Endothelial cell of umbilical vein (primary cell): ENCODE results near the gene GDPGP1. TPM values are rescaled to one million over a fixed set of nuclear protein-coding genes. Genes with fewer than 3 reads are reported as not detected.

Experiments
- BruUV-seq: library from RNA; stranded (reverse); fragments of 400-500 nt; replicated peaks from 2 replicates; lab custom pipeline; 2021; lab: Mats Ljungman, UMichigan
- CTCF ChIA-PET: fragments of 300-600, 350-600 bp; sonication (Branson Sonifier 250); formaldehyde crosslinking; loops from one replicate; lab custom pipeline; 2021; ENCODE audit warnings: antibody characterized with exemption, inconsistent platforms; lab: Charles Lee
- POLR2A ChIA-PET: fragments of 300-600, 350-600 bp; sonication (Branson Sonifier 250); formaldehyde crosslinking; loops from one replicate; lab custom pipeline; 2021; ENCODE audit warnings: antibody characterized with exemption, inconsistent platforms; lab: Charles Lee
- DNase-seq: peaks from one replicate; pipeline ENCODE4 v3.0.0-alpha.2; 2011; ENCODE audit warnings: low read depth, low spot score
- FAIRE-seq: peaks from 2 replicates; lab custom pipeline; 2011; peaks lifted over from hg19 to GRCh38; lab: Jason Lieb, UNC
- H2AFZ ChIP-seq: 2 replicates; pipeline ENCODE4 v1.6.0; 2012; ENCODE audit warnings: low read depth, low read length, control low read depth, inconsistent platforms
- H3K27ac ChIP-seq: 2 replicates; pipeline ENCODE4 v1.5.1; 2011; ENCODE audit warnings: low read depth, mild to moderate bottlenecking, control low read depth, low read length, moderate library complexity; ENCODE audit not compliant: insufficient read depth
- H3K27me3 ChIP-seq, 2 experiments: 2 replicates each; pipeline versions ENCODE4 v1.6.0 to v1.6.1; 2011; ENCODE audit warnings: low read length in 2 of 2, mixed read lengths in 1 of 2; ENCODE audit not compliant: control insufficient read depth in 2 of 2, insufficient read depth in 2 of 2
- H3K36me3 ChIP-seq, 2 experiments: 2 replicates in 1 of 2; 3 replicates in 1 of 2; pipeline ENCODE4 v1.5.1; 2011; ENCODE audit warnings: low read length in 2 of 2, mild to moderate bottlenecking in 1 of 2, moderate library complexity in 1 of 2; ENCODE audit not compliant: control insufficient read depth in 2 of 2, insufficient read depth in 2 of 2; ENCODE audit errors: extremely low read depth in 1 of 2
- H3K4me1 ChIP-seq: 3 replicates; pipeline ENCODE4 v1.5.1; 2011; ENCODE audit warnings: mild to moderate bottlenecking, low read length; ENCODE audit not compliant: control insufficient read depth, insufficient read depth; ENCODE audit errors: extremely low read depth
- H3K4me2 ChIP-seq: 2 replicates; pipeline ENCODE4 v1.6.1; 2011; ENCODE audit warnings: low read length, control low read depth, mixed read lengths; ENCODE audit not compliant: insufficient read depth
- H3K4me3 ChIP-seq, 3 experiments: fragments of 200-600 bp in 1 of 3; sonication (generic), shearing (Covaris generic) in 1 of 3; replicated peaks in 1 of 3; 2 replicates each; pipeline ENCODE4 v1.5.1; 2011 to 2016; ENCODE audit warnings: control low read depth in 3 of 3, low read length in 3 of 3, mild to moderate bottlenecking in 2 of 3, inconsistent platforms in 1 of 3, low read depth in 1 of 3, moderate library complexity in 1 of 3; ENCODE audit not compliant: insufficient read depth in 1 of 3
- H3K79me2 ChIP-seq: 2 replicates; pipeline ENCODE4 v1.6.0; 2012; ENCODE audit warnings: low read length, inconsistent platforms; ENCODE audit not compliant: control insufficient read depth, insufficient read depth
- H3K9ac ChIP-seq: replicated peaks from 2 replicates; pipeline ENCODE3; 2011; ENCODE audit warnings: low read length, control low read depth; ENCODE audit not compliant: insufficient read depth; ENCODE audit errors: extremely low read depth
- H3K9me1 ChIP-seq: replicated peaks from 3 replicates; pipeline ENCODE4 v1.6.0; 2011; ENCODE audit warnings: mild to moderate bottlenecking, low read length; ENCODE audit not compliant: control insufficient read depth, insufficient read depth; ENCODE audit errors: extremely low read depth
- H3K9me3 ChIP-seq: replicated peaks from 2 replicates; pipeline ENCODE4 v1.5.1; 2012; ENCODE audit warnings: low read length, inconsistent platforms; ENCODE audit not compliant: control insufficient read depth, insufficient read depth
- H4K20me1 ChIP-seq: replicated peaks from 2 replicates; pipeline ENCODE3; 2011; ENCODE audit warnings: mild to moderate bottlenecking, low read length; ENCODE audit not compliant: control insufficient read depth, insufficient read depth; ENCODE audit errors: extremely low read depth
- EZH2 ChIP-seq: IDR thresholded peaks from 2 replicates; pipeline ENCODE4 v1.6.1; 2012; ENCODE audit warnings: borderline replicate concordance, low read depth, mild to moderate bottlenecking, moderate library complexity, low read length, inconsistent platforms; ENCODE audit not compliant: severe bottlenecking
- FOS ChIP-seq: IDR thresholded peaks from 2 replicates; pipeline ENCODE4 v1.6.1; 2011; ENCODE audit warnings: mild to moderate bottlenecking, low read length, moderate library complexity, borderline replicate concordance; ENCODE audit not compliant: insufficient read depth
- GATA2 ChIP-seq: IDR thresholded peaks from 2 replicates; pipeline ENCODE4 v1.7.0; 2011; ENCODE audit warnings: low read depth, mild to moderate bottlenecking, moderate library complexity, mixed read lengths, low read length; ENCODE audit not compliant: insufficient read length, insufficient read depth
- JUN ChIP-seq: IDR thresholded peaks from 2 replicates; pipeline ENCODE4 v1.6.1; 2011; ENCODE audit warnings: borderline replicate concordance, low read depth; ENCODE audit not compliant: insufficient read length, insufficient read depth
- MYC ChIP-seq: IDR thresholded peaks from one replicate; pipeline ENCODE4 v1.6.1; 2011; ENCODE audit warnings: mild to moderate bottlenecking, low read depth, low read length
- POLR2A ChIP-seq: IDR thresholded peaks from 2 replicates; pipeline ENCODE4 v1.6.1; 2012; ENCODE audit warnings: low read depth, mild to moderate bottlenecking, control low read depth, low read length
- POLR2AphosphoS5 ChIP-seq: IDR thresholded peaks from 2 replicates; pipeline ENCODE4 v1.6.1; 2012; ENCODE audit warnings: low read depth, mild to moderate bottlenecking, control low read depth, low read length, moderate library complexity; ENCODE audit not compliant: insufficient read depth
- dilution Hi-C: fragments of 300-500 bp; cut with MboI; formaldehyde crosslinking; loops from one replicate; pipeline ENCODE4 v1.15.0; 2019; ENCODE audit warnings: low sequenced_read_pairs; ENCODE audit not compliant: extremely low pct_ligation_motif_present
- intact Hi-C: fragments of 100-400 bp; cut with micrococcal nuclease; formaldehyde crosslinking; loops from one replicate; pipeline ENCODE4 v1.10.0; 2022
- polyA plus RNA-seq, 4 experiments: library from polyadenylated mRNA; depleted of rRNA in 3 of 4; stranded (reverse) in 3 of 4; unstranded in 1 of 4; fragments of >200 nt; gene quantifications; 2 replicates each; pipeline versions ENCODE4 v1.2.1 to v1.2.3, GENCODE V29; 2011 to 2012; ENCODE audit warnings: missing spikeins in 1 of 4
- total RNA-seq: library from RNA; stranded (reverse); gene quantifications from 2 replicates; pipeline ENCODE4 v1.2.3, GENCODE V29; 2021
- TF ChIP-seq, protein P1 (sequence below), 2 donors: IDR thresholded peaks; 1 replicate in 1 of 2; 2 replicates in 1 of 2; pipeline ENCODE4 v1.5.1; 2011; ENCODE audit warnings: low read length in 2 of 2, mild to moderate bottlenecking in 2 of 2, moderate library complexity in 2 of 2, control low read depth in 1 of 2, inconsistent platforms in 1 of 2, low read depth in 1 of 2; ENCODE audit not compliant: insufficient read depth in 1 of 2; ENCODE audit errors: extremely low read depth in 1 of 2
- TF ChIP-seq, protein P2 (sequence below): IDR thresholded peaks from 2 replicates; pipeline ENCODE4 v1.6.1; 2011; ENCODE audit not compliant: insufficient read depth, insufficient read length

Gene GDPGP1
- total and polyA plus RNA-seq, 2 donors (not counting 3 experiments of a cell fraction or from before 2014, with no cell fraction given): 4.8 to 7.2 TPM

DNA sequence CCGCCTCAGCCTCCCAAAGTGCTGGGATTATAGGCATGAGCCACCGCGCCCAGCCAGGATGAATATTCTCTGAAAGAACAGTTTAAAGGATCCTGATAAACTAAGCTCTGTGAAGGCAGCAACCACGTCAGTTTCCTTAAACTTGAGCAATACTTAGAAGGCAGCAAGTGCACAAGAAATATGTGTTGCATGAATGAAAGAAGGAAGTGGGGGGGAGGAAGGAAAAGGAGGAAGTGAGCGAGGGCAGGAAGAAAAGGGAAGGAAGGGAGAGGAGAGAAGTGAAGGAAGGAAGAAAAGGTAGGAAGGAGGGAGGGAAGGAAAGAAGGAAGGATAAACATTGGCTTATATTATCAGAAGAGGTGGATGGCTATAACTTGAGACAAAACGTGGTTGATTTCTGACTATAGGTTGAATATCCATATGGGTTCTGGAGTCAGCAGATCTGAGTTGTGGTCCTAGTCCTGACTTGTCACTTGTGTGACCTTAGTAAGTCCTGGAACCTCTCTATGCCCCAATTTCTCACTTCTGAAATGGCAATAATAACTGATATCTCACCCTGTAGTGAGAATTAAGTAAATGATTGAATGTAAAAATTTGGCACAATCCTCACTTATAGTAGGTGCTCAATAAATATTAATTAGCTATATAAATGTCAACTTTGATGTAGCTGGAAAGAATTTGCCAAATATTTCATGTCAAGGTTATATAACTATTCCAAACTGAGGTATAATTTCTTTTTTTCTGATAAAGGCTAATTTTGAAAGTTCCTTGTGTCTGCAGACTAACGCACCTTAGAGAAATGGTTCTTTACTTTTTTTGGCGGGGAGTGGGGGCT is 44.9 kb upstream of the GDPGP1 start:
- dilution Hi-C loops: no loop called here
- H3K36me3 ChIP-seq: no peaks in the 10 kb centered on the region
- intact Hi-C loops: no loop called here
- DNase-seq (no peak), FAIRE-seq (no peak)
- BruUV-seq: no TSS peak
- H3K4me1 ChIP-seq: peaks cover 4% of the 10 kb centered on the region
- H3K27ac ChIP-seq: no peak overlapping the region
- no peak overlapping the region for H2AFZ ChIP-seq
- no peaks in the 10 kb centered on the region for H3K79me2 ChIP-seq
- POLR2A ChIA-PET: no interaction called here
- TF ChIP-seq, protein P1, sequence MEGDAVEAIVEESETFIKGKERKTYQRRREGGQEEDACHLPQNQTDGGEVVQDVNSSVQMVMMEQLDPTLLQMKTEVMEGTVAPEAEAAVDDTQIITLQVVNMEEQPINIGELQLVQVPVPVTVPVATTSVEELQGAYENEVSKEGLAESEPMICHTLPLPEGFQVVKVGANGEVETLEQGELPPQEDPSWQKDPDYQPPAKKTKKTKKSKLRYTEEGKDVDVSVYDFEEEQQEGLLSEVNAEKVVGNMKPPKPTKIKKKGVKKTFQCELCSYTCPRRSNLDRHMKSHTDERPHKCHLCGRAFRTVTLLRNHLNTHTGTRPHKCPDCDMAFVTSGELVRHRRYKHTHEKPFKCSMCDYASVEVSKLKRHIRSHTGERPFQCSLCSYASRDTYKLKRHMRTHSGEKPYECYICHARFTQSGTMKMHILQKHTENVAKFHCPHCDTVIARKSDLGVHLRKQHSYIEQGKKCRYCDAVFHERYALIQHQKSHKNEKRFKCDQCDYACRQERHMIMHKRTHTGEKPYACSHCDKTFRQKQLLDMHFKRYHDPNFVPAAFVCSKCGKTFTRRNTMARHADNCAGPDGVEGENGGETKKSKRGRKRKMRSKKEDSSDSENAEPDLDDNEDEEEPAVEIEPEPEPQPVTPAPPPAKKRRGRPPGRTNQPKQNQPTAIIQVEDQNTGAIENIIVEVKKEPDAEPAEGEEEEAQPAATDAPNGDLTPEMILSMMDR (IDR thresholded peaks at IDR 0.05; ENCODE audit: extremely low read depth in 1 of 2, insufficient read depth in 1 of 2, low read depth in 1 of 2, low read length in 2 of 2): no peak
- TF ChIP-seq FOS (no peak), GATA2 (no peak), MYC (no peak), JUN (no peak), POLR2A (no peak), EZH2 (no peak), POLR2AphosphoS5 (no peak)
- TF ChIP-seq, protein P2, sequence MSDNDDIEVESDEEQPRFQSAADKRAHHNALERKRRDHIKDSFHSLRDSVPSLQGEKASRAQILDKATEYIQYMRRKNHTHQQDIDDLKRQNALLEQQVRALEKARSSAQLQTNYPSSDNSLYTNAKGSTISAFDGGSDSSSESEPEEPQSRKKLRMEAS: no peak
- no peak overlapping the region for H3K4me2 ChIP-seq
- no peaks in the 10 kb centered on the region for H4K20me1 ChIP-seq
- H3K27me3 ChIP-seq: no peaks in the 10 kb centered on the region
- H3K9ac ChIP-seq: no peak overlapping the region
- CTCF ChIA-PET: interaction anchor here (1.0 kb wide), 1 partner anchor 12 kb away, joined by 3 read pairs; the partner anchor contains the start of gene SEMA4B
- H3K4me3 ChIP-seq: no peak overlapping the region
- no peaks in the 10 kb centered on the region for H3K9me1 ChIP-seq
- no peaks in the 10 kb centered on the region for H3K9me3 ChIP-seq
